NOMO-1 treated with DMSO at 0.1 percent for 48 hours (cell line): ENCODE results near the gene TRIO.

Experiments used
- DNase-seq: peaks from one replicate; lab custom pipeline; 2025; ENCODE audit not compliant: unreplicated experiment; lab: John Stamatoyannopoulos, UW

The TRIO gene

DNA sequence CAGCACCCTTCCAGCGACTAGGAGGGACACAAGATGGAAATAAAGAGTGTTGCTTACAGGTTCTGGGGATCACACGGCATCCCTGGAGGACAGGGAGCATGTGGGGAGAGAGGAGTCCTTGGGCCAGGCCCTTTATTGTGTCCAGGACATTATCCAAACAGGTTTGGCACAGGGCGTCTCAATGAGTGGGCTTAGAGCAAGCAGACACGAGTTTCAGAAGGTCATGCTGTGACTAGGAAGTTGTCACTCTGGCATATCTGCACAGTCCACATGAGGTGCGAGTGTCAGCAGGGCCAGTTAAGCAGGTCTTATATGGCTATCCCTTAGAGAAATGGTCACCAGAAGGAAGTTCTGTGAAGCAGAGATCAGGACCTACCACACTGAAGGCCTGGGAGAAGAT, 263.9 kb downstream of the TRIO start:
- no peak for DNase-seq

GRCh38 chr5:14407746-14408175, 264.6 kb downstream of the TRIO start:
- no peak for DNase-seq

GRCh38 chr5:14408969-14409586, 265.9 kb downstream of the TRIO start:
- DNase-seq = no peak

DNA sequence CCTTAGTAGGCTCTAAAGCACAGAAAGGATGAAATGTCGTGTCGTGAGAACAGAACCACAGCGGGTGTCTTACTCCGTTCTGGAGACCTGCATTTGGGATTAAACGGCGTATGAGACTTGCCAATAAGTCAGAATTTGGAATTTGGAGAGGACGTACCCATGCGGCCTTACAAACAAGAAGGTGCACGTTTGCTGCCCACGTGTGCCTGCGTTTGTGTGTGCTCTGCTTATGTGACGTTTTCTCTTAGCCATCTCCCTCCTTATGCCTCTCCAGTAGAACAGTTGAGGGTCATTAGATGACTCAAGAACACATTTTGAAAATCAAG, 266.9 kb downstream of the TRIO start:
- no peak for DNase-seq

- DNase-seq = no peak
Measured at GRCh38 chr5:14410394-14411201, 267.5 kb downstream of the TRIO start.

GRCh38 chr5:14411216-14411615, 268.1 kb downstream of the TRIO start:
- DNase-seq = no peak

DNA sequence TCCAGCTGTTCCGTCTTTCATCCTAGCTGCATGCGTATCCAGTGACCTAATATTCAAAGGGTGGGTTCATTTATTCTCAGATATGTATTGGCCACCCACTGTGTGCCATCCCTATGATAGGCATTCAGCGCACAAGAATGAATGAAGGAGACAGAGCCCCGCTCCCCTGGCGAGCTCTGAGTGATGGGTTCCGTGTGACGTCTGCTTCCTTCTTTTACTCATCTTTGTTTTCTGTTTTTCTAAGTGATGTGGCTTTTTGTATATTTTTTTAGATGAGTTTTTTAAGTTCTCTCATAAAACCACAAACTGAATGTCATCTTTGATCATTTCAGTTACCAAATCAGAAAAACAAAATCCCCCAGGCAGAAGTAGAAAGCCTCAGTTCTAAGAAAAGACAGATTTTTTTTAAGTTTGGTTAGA, 270.2 kb downstream of the TRIO start:
- no peak for DNase-seq

GRCh38 chr5:14414007-14414406, 270.9 kb downstream of the TRIO start:
- no peak for DNase-seq

DNA sequence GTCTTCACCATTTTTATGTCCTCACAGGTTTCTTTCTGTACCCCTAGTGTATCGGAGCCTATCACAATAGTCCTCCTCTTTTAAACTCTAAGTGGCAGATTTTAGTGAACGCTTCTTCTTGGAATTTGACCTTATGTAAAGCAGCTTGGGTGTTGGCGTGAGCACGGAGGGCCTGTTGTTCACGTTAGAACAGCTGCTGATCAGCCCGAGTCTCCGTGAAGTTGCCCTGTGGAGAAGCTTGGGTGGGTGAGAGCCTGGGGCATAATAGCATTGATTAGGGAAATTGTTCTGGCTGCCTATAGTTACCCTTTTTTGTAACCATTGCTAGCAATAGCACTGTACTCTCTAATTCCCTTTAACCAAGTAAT, 271.5 kb downstream of the TRIO start:
- DNase-seq = no peak

GRCh38 chr5:14415024-14415697, 272.0 kb downstream of the TRIO start:
- DNase-seq = no peak

- DNase-seq = no peak
Measured at GRCh38 chr5:14415698-14416074, 272.5 kb downstream of the TRIO start.

- no peak for DNase-seq
Measured at GRCh38 chr5:14416621-14417275, 273.6 kb downstream of the TRIO start.

DNA sequence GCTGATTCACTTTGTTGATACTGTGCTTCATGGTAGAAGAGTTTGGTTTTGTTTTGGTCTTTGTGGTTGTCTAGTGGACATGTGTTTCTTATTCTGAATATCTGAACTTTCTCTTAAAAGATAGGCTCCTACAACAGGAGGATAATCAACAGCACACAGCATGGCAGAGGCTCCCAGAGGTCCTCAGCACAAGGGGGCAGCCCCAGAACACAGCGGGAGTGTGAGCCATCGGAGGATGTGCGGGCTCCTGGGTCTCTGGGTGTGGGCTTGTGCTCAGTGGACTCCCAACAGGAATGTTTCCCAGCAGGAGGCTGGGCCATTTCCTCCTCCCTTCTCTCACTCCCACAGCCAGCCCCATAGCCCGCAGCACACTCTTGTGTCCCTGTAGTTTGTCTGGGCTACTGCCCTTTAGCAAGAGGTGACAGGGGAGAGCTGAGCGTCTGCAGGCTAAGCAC, 274.2 kb downstream of the TRIO start:
- DNase-seq = no peak

- DNase-seq = no peak
Measured at GRCh38 chr5:14417792-14418765, 274.9 kb downstream of the TRIO start.

- no peak for DNase-seq
Measured at GRCh38 chr5:14419686-14420085, 276.5 kb downstream of the TRIO start.

DNA sequence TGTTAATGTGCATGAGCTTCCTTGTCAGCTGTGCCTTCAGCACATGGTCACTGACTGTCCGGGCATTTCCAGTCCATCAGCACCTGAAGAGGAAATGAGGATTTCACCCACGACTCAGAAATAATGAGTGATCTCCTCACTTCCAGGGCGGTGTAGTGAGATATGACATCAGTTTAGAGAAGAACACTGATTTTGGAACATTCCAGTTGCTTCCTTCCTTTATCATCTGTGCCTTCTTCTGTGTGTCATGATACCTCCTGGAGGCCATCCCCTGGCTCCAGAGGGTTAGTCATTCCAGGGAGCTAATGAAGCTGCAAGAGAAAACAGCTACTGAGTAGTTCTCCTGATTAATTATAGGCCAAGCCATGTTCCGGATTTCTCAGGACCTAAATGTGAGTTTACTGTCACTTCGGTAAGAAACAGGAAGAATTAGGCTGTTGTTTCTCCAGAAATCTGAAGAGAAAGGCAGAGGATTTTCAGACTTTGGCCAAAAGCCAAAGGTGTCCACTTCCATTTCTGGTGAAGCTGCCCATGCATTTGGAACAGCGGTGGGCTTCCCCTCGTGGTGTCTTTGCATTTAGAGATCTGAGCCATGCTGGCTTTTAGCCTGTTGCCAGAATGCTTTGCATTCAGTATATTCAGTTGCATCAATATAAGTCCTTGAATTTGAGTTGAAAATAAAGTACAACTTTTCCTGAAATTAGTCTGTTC, 277.1 kb downstream of the TRIO start:
- no peak for DNase-seq

- no peak for DNase-seq
Measured at GRCh38 chr5:14421851-14422250, 278.7 kb downstream of the TRIO start.

DNA sequence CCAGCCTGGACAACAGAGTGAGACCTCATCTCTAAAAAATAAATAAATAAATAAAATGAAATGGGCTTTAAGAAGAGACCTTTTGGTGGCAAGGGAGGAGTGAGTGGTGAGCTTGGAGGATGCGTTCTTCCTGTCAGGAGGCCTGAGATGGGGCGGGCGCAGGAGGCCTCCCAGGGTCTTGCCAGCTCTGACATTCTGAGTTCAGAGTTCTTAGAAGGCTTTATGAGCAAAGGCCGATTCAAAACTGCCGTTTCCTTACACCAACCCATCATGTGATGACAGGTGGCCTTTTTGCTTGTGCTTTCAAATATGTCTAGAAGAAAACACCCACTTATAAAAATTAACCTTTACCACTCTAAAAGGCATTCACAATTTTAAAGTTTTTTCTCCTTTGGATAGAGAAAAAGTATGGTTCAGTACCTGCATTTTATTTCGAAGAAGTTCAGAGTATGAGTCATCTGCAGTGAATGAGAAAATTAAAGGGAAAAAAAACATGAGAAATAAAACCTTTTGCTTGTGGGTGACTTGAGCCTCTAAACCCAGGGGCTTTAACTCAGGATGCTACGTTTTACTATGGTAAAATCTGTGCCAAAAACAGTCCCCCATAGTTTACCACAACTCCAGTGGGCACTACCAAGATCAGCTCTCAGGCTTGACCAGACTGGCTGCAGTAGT, 281.0 kb downstream of the TRIO start:
- DNase-seq = no peak

DNA sequence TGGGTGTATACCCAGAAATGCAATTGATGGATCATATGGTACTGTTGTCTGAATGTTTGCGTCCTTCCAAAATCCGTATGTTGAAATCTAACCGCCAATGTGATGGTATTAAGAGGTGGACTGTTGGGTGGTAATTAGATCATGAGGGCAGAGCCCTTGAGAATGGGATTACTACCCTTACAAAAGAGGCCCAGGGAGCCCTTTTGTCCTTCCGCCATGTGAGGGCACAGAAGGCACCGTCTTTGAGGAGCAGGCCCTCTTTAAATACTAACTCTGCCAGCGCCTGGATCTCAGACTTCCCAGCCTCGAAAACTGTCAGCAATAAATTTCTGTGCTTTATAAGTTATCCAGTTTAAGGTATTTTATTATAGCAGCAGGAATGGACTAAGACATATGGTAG, 282.4 kb downstream of the TRIO start:
- no peak for DNase-seq
